Endothelial cell of umbilical vein (primary cell): Measurements from ENCODE around the gene GULP1. TPM values are rescaled to one million over a fixed set of nuclear protein-coding genes. Genes with fewer than 3 reads are reported as not detected.

Experiments used
- BruUV-seq: library from RNA; stranded (reverse); fragments of 400-500 nt; replicated peaks from 2 replicates; lab custom pipeline; 2021; lab: Mats Ljungman, UMichigan
- CTCF ChIA-PET: fragments of 300-600, 350-600 bp; sonication (Branson Sonifier 250); formaldehyde crosslinking; loops from one replicate; lab custom pipeline; 2021; ENCODE audit warnings: antibody characterized with exemption, inconsistent platforms; lab: Charles Lee
- POLR2A ChIA-PET: fragments of 300-600, 350-600 bp; sonication (Branson Sonifier 250); formaldehyde crosslinking; loops from one replicate; lab custom pipeline; 2021; ENCODE audit warnings: antibody characterized with exemption, inconsistent platforms; lab: Charles Lee
- DNase-seq: peaks from one replicate; pipeline ENCODE4 v3.0.0-alpha.2; 2011; ENCODE audit warnings: low read depth, low spot score
- FAIRE-seq: peaks from 2 replicates; lab custom pipeline; 2011; peaks lifted over from hg19 to GRCh38; lab: Jason Lieb, UNC
- H2AFZ ChIP-seq: 2 replicates; pipeline ENCODE4 v1.6.0; 2012; ENCODE audit warnings: low read depth, low read length, control low read depth, inconsistent platforms
- H3K27ac ChIP-seq: 2 replicates; pipeline ENCODE4 v1.5.1; 2011; ENCODE audit warnings: low read depth, mild to moderate bottlenecking, control low read depth, low read length, moderate library complexity; ENCODE audit not compliant: insufficient read depth
- H3K27me3 ChIP-seq, 2 experiments: 2 replicates each; pipeline versions ENCODE4 v1.6.0 to v1.6.1; 2011; ENCODE audit warnings: low read length in 2 of 2, mixed read lengths in 1 of 2; ENCODE audit not compliant: control insufficient read depth in 2 of 2, insufficient read depth in 2 of 2
- H3K36me3 ChIP-seq, 2 experiments: 2 replicates in 1 of 2; 3 replicates in 1 of 2; pipeline ENCODE4 v1.5.1; 2011; ENCODE audit warnings: low read length in 2 of 2, mild to moderate bottlenecking in 1 of 2, moderate library complexity in 1 of 2; ENCODE audit not compliant: control insufficient read depth in 2 of 2, insufficient read depth in 2 of 2; ENCODE audit errors: extremely low read depth in 1 of 2
- H3K4me1 ChIP-seq: 3 replicates; pipeline ENCODE4 v1.5.1; 2011; ENCODE audit warnings: mild to moderate bottlenecking, low read length; ENCODE audit not compliant: control insufficient read depth, insufficient read depth; ENCODE audit errors: extremely low read depth
- H3K4me2 ChIP-seq: 2 replicates; pipeline ENCODE4 v1.6.1; 2011; ENCODE audit warnings: low read length, control low read depth, mixed read lengths; ENCODE audit not compliant: insufficient read depth
- H3K4me3 ChIP-seq, 3 experiments: fragments of 200-600 bp in 1 of 3; sonication (generic), shearing (Covaris generic) in 1 of 3; replicated peaks in 1 of 3; 2 replicates each; pipeline ENCODE4 v1.5.1; 2011 to 2016; ENCODE audit warnings: control low read depth in 3 of 3, low read length in 3 of 3, mild to moderate bottlenecking in 2 of 3, inconsistent platforms in 1 of 3, low read depth in 1 of 3, moderate library complexity in 1 of 3; ENCODE audit not compliant: insufficient read depth in 1 of 3
- H3K79me2 ChIP-seq: 2 replicates; pipeline ENCODE4 v1.6.0; 2012; ENCODE audit warnings: low read length, inconsistent platforms; ENCODE audit not compliant: control insufficient read depth, insufficient read depth
- H3K9ac ChIP-seq: replicated peaks from 2 replicates; pipeline ENCODE3; 2011; ENCODE audit warnings: low read length, control low read depth; ENCODE audit not compliant: insufficient read depth; ENCODE audit errors: extremely low read depth
- H3K9me1 ChIP-seq: replicated peaks from 3 replicates; pipeline ENCODE4 v1.6.0; 2011; ENCODE audit warnings: mild to moderate bottlenecking, low read length; ENCODE audit not compliant: control insufficient read depth, insufficient read depth; ENCODE audit errors: extremely low read depth
- H3K9me3 ChIP-seq: replicated peaks from 2 replicates; pipeline ENCODE4 v1.5.1; 2012; ENCODE audit warnings: low read length, inconsistent platforms; ENCODE audit not compliant: control insufficient read depth, insufficient read depth
- H4K20me1 ChIP-seq: replicated peaks from 2 replicates; pipeline ENCODE3; 2011; ENCODE audit warnings: mild to moderate bottlenecking, low read length; ENCODE audit not compliant: control insufficient read depth, insufficient read depth; ENCODE audit errors: extremely low read depth
- EZH2 ChIP-seq: IDR thresholded peaks from 2 replicates; pipeline ENCODE4 v1.6.1; 2012; ENCODE audit warnings: borderline replicate concordance, low read depth, mild to moderate bottlenecking, moderate library complexity, low read length, inconsistent platforms; ENCODE audit not compliant: severe bottlenecking
- FOS ChIP-seq: IDR thresholded peaks from 2 replicates; pipeline ENCODE4 v1.6.1; 2011; ENCODE audit warnings: mild to moderate bottlenecking, low read length, moderate library complexity, borderline replicate concordance; ENCODE audit not compliant: insufficient read depth
- GATA2 ChIP-seq: IDR thresholded peaks from 2 replicates; pipeline ENCODE4 v1.7.0; 2011; ENCODE audit warnings: low read depth, mild to moderate bottlenecking, moderate library complexity, mixed read lengths, low read length; ENCODE audit not compliant: insufficient read length, insufficient read depth
- JUN ChIP-seq: IDR thresholded peaks from 2 replicates; pipeline ENCODE4 v1.6.1; 2011; ENCODE audit warnings: borderline replicate concordance, low read depth; ENCODE audit not compliant: insufficient read length, insufficient read depth
- MYC ChIP-seq: IDR thresholded peaks from one replicate; pipeline ENCODE4 v1.6.1; 2011; ENCODE audit warnings: mild to moderate bottlenecking, low read depth, low read length
- POLR2A ChIP-seq: IDR thresholded peaks from 2 replicates; pipeline ENCODE4 v1.6.1; 2012; ENCODE audit warnings: low read depth, mild to moderate bottlenecking, control low read depth, low read length
- POLR2AphosphoS5 ChIP-seq: IDR thresholded peaks from 2 replicates; pipeline ENCODE4 v1.6.1; 2012; ENCODE audit warnings: low read depth, mild to moderate bottlenecking, control low read depth, low read length, moderate library complexity; ENCODE audit not compliant: insufficient read depth
- dilution Hi-C: fragments of 300-500 bp; cut with MboI; formaldehyde crosslinking; loops from one replicate; pipeline ENCODE4 v1.15.0; 2019; ENCODE audit warnings: low sequenced_read_pairs; ENCODE audit not compliant: extremely low pct_ligation_motif_present
- intact Hi-C: fragments of 100-400 bp; cut with micrococcal nuclease; formaldehyde crosslinking; loops from one replicate; pipeline ENCODE4 v1.10.0; 2022
- polyA plus RNA-seq, 4 experiments: library from polyadenylated mRNA; depleted of rRNA in 3 of 4; stranded (reverse) in 3 of 4; unstranded in 1 of 4; fragments of >200 nt; gene quantifications; 2 replicates each; pipeline versions ENCODE4 v1.2.1 to v1.2.3, GENCODE V29; 2011 to 2012; ENCODE audit warnings: missing spikeins in 1 of 4
- total RNA-seq: library from RNA; stranded (reverse); gene quantifications from 2 replicates; pipeline ENCODE4 v1.2.3, GENCODE V29; 2021
- TF ChIP-seq, protein P1 (sequence below), 2 donors: IDR thresholded peaks; 1 replicate in 1 of 2; 2 replicates in 1 of 2; pipeline ENCODE4 v1.5.1; 2011; ENCODE audit warnings: low read length in 2 of 2, mild to moderate bottlenecking in 2 of 2, moderate library complexity in 2 of 2, control low read depth in 1 of 2, inconsistent platforms in 1 of 2, low read depth in 1 of 2; ENCODE audit not compliant: insufficient read depth in 1 of 2; ENCODE audit errors: extremely low read depth in 1 of 2
- TF ChIP-seq, protein P2 (sequence below): IDR thresholded peaks from 2 replicates; pipeline ENCODE4 v1.6.1; 2011; ENCODE audit not compliant: insufficient read depth, insufficient read length

The GULP1 gene
- total and polyA plus RNA-seq, 2 donors (not counting 3 experiments of a cell fraction or from before 2014, with no cell fraction given) = 24.4 to 53.8 TPM

DNA sequence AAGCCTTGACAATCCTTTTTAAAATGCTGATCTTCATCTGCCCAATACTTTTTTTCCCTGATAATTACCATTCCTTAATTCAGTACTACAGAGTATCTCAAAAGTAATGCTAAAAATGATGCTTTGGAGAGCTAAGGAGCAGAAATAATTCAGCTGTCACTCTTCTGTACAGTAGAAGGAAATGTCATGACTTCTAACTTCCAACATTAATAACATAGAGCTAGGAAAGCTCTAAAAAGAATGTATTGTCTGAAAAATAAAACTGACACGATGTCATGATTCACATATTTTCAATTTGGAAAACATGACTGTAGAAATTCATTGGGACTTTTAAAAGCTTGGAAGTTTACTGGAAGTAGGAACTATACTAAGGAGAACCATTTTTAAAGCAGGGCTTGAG, 212.3 kb downstream of the GULP1 start:
- no TSS peak for BruUV-seq
- H3K4me1 ChIP-seq = no peaks in the 10 kb centered on the region
- intact Hi-C loops = no loop called here
- H3K4me2 ChIP-seq = no peak overlapping the region
- no peaks in the 10 kb centered on the region for H3K9me3 ChIP-seq
- POLR2A ChIA-PET = no interaction called here
- no peak overlapping the region for H3K4me3 ChIP-seq
- TF ChIP-seq POLR2AphosphoS5 (no peak), POLR2A (no peak), GATA2 (no peak), MYC (no peak), FOS (no peak), JUN (no peak), EZH2 (no peak)
- TF ChIP-seq, protein P1, sequence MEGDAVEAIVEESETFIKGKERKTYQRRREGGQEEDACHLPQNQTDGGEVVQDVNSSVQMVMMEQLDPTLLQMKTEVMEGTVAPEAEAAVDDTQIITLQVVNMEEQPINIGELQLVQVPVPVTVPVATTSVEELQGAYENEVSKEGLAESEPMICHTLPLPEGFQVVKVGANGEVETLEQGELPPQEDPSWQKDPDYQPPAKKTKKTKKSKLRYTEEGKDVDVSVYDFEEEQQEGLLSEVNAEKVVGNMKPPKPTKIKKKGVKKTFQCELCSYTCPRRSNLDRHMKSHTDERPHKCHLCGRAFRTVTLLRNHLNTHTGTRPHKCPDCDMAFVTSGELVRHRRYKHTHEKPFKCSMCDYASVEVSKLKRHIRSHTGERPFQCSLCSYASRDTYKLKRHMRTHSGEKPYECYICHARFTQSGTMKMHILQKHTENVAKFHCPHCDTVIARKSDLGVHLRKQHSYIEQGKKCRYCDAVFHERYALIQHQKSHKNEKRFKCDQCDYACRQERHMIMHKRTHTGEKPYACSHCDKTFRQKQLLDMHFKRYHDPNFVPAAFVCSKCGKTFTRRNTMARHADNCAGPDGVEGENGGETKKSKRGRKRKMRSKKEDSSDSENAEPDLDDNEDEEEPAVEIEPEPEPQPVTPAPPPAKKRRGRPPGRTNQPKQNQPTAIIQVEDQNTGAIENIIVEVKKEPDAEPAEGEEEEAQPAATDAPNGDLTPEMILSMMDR (IDR thresholded peaks at IDR 0.05; ENCODE audit: extremely low read depth in 1 of 2, insufficient read depth in 1 of 2, low read depth in 1 of 2, low read length in 2 of 2) = no peak
- TF ChIP-seq, protein P2, sequence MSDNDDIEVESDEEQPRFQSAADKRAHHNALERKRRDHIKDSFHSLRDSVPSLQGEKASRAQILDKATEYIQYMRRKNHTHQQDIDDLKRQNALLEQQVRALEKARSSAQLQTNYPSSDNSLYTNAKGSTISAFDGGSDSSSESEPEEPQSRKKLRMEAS = no peak
- H3K27ac ChIP-seq = no peak overlapping the region
- dilution Hi-C loops = no loop called here
- H3K36me3 ChIP-seq = no peaks in the 10 kb centered on the region
- H3K79me2 ChIP-seq = no peaks in the 10 kb centered on the region
- no peaks in the 10 kb centered on the region for H3K9me1 ChIP-seq
- H3K27me3 ChIP-seq = no peaks in the 10 kb centered on the region
- no peak for FAIRE-seq
- H4K20me1 ChIP-seq = no peaks in the 10 kb centered on the region
- no peak overlapping the region for H2AFZ ChIP-seq
- no peak for DNase-seq
- no peak overlapping the region for H3K9ac ChIP-seq
- CTCF ChIA-PET = no interaction called here
